Sigmoid colon (tissue), 7 donors: ENCODE data around the gene REV3L. TPM values are rescaled to one million over a fixed set of nuclear protein-coding genes. Genes with fewer than 3 reads are reported as not detected.

Experiments used
- DNase-seq: peaks from one replicate; pipeline ENCODE4 v3.0.0-alpha.2; 2019
- H3K27ac ChIP-seq, 4 donors: fragments of 200-600 bp; sonication (generic); one replicate each; pipeline ENCODE4 v1.5.1; 2016 to 2019; ENCODE audit warnings: mild to moderate bottlenecking in 1 of 4
- H3K27me3 ChIP-seq, 3 donors: fragments of 200-600 bp; sonication (generic); one replicate each; pipeline ENCODE4 v1.5.1; 2019; ENCODE audit warnings: mild to moderate bottlenecking in 1 of 3
- H3K36me3 ChIP-seq, 4 donors: fragments of 200-600 bp; sonication (generic); one replicate each; pipeline ENCODE4 v1.5.1; 2016 to 2019
- H3K4me1 ChIP-seq, 4 donors: fragments of 200-600 bp; sonication (generic); one replicate each; pipeline ENCODE4 v1.5.1; 2017 to 2019
- H3K4me3 ChIP-seq, 4 donors: fragments of 200-600 bp; sonication (generic); one replicate each; pipeline ENCODE4 v1.5.1; 2017 to 2019; ENCODE audit warnings: mild to moderate bottlenecking in 2 of 4, moderate library complexity in 1 of 4
- H3K9me3 ChIP-seq, 4 donors: fragments of 200-600 bp in 3 of 4; sonication (generic) in 3 of 4; one replicate each; pipeline versions ENCODE4 v1.5.1 to v1.6.1; 2013 to 2019
- CTCF ChIP-seq, 4 experiments: fragments of 450-650 bp in 3 of 4; fragments of 200-600 bp in 1 of 4; IDR thresholded peaks; one replicate each; pipeline ENCODE4 v1.5.1; 2016 to 2019; ENCODE audit warnings: antibody characterized with exemption in 4 of 4, mild to moderate bottlenecking in 3 of 4, moderate library complexity in 2 of 4
- EP300 ChIP-seq, 4 donors: sonication (generic); formaldehyde crosslinking; IDR thresholded peaks; one replicate each; pipeline ENCODE4 v1.6.1; 2017; ENCODE audit warnings: antibody characterized with exemption in 4 of 4
- POLR2A ChIP-seq, 2 donors: fragments of 450-650 bp; IDR thresholded peaks; one replicate each; pipeline ENCODE4 v1.6.1; 2016; ENCODE audit warnings: antibody characterized with exemption in 2 of 2, mild to moderate bottlenecking in 2 of 2, moderate library complexity in 2 of 2
- POLR2AphosphoS5 ChIP-seq, 4 donors: sonication (generic); formaldehyde crosslinking; IDR thresholded peaks; one replicate each; pipeline ENCODE4 v1.6.1; 2017; ENCODE audit warnings: antibody characterized with exemption in 4 of 4
- WGBS, 2 donors: extraction: QIAGEN DNeasy Blood & Tissue Kit; methylation state at CpG; one replicate each; pipeline ENCODE4 v1.1.7; 2013; 5-methylcytosine and 5-hydroxymethylcytosine counted together
- intact Hi-C: fragments of 100-400 bp; cut with DNase I; formaldehyde crosslinking; loops from one replicate; pipeline ENCODE4 v1.15.1; 2023
- polyA plus RNA-seq, 3 donors: library from polyadenylated mRNA; stranded (reverse); fragments of 200-250 nt; gene quantifications; one replicate each; pipeline ENCODE4 v1.2.3, GENCODE V29; 2013
- total RNA-seq, 4 donors: library from RNA; depleted of rRNA; stranded (reverse); fragments of >200 nt; gene quantifications; one replicate each; pipeline ENCODE4 v1.1.0, GENCODE V29; 2016
- donor health status: healthy with polysubstance abuse.
- donor health status: Bipolar disorder and iron deficiency.
- donor health status: healthy.

REV3L gene
- total and polyA plus RNA-seq, 7 donors, result 3.0 to 122 (median 72.1) TPM

DNA sequence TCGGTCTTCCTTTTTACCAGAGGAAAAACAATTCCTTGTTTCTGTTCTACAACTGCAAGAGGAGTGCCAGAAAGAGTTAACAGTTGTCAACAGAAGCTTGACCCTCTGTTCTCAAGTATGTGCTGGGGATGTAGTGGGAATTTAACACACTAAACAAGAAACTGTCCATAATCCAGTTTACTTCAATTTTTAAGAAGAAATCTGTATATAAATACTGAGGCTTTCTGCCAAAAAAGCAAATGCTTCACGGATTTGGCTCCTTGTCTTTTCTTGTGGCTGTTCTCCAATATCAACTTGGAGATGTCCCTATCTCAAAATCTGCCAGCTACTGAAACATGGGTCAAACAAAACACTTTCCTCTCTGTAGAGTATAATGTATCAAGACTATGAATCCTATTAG lies 26.8 kb downstream of the REV3L start:
- 68 to 70% methylated on average over 2 of the region's 2 CpGs for WGBS, 2 donors
- H3K9me3 ChIP-seq, result no peaks in the 10 kb centered on the region
- intact Hi-C loops, result no loop called here
- peaks cover 0 to 21% (median 2%) of the 10 kb centered on the region in 4 donors for H3K36me3 ChIP-seq
- H3K4me1 ChIP-seq, result peaks cover 0 to 38% (median 14%) of the 10 kb centered on the region in 4 donors
- H3K4me3 ChIP-seq, result no peak overlapping the region
- no peak for DNase-seq
- H3K27ac ChIP-seq, result no peak overlapping the region
- no peaks in the 10 kb centered on the region for H3K27me3 ChIP-seq
- TF ChIP-seq POLR2A (IDR thresholded peaks at IDR 0.05) (no peak), EP300 (IDR thresholded peaks at IDR 0.05) (no peak), CTCF (IDR thresholded peaks at IDR 0.05) (no peak), POLR2AphosphoS5 (IDR thresholded peaks at IDR 0.05) (no peak)

GRCh38 chr6:111450636-111451035 lies 32.4 kb downstream of the REV3L start:
- peaks cover 0 to 64% (median 27%) of the 10 kb centered on the region in 4 donors for H3K4me1 ChIP-seq
- no peaks in the 10 kb centered on the region for H3K27me3 ChIP-seq
- TF ChIP-seq POLR2AphosphoS5 (IDR thresholded peaks at IDR 0.05) (no peak), CTCF (IDR thresholded peaks at IDR 0.05) (no peak), POLR2A (IDR thresholded peaks at IDR 0.05) (no peak), EP300 (IDR thresholded peaks at IDR 0.05) (no peak)
- 90 to 94% methylated on average over 2 of the region's 2 CpGs for WGBS, 2 donors
- H3K36me3 ChIP-seq, result peaks cover 0 to under 1% (median 0%) of the 10 kb centered on the region in 4 donors
- intact Hi-C loops, result no loop called here
- DNase-seq, result no peak
- no peaks in the 10 kb centered on the region for H3K9me3 ChIP-seq
- H3K27ac ChIP-seq, result peak overlapping the region in 2 of 4 donors; percentile 24 to 27
- no peak overlapping the region for H3K4me3 ChIP-seq

- no peaks in the 10 kb centered on the region for H3K9me3 ChIP-seq
- TF ChIP-seq POLR2A (IDR thresholded peaks at IDR 0.05) (no peak), CTCF (IDR thresholded peaks at IDR 0.05) (no peak), POLR2AphosphoS5 (IDR thresholded peaks at IDR 0.05) (no peak), EP300 (IDR thresholded peaks at IDR 0.05) (no peak)
- H3K27ac ChIP-seq, result no peak overlapping the region
- intact Hi-C loops, result no loop called here
- no peak for DNase-seq
- WGBS, 2 donors, result 94 to 96% methylated on average over 7 of the region's 7 CpGs
- H3K4me3 ChIP-seq, result no peak overlapping the region
- H3K4me1 ChIP-seq, result peaks cover 0 to 64% (median 27%) of the 10 kb centered on the region in 4 donors
- H3K27me3 ChIP-seq, result no peaks in the 10 kb centered on the region
- no peaks in the 10 kb centered on the region for H3K36me3 ChIP-seq
Observed at GRCh38 chr6:111450087-111450486, 32.9 kb downstream of the REV3L start.

DNA sequence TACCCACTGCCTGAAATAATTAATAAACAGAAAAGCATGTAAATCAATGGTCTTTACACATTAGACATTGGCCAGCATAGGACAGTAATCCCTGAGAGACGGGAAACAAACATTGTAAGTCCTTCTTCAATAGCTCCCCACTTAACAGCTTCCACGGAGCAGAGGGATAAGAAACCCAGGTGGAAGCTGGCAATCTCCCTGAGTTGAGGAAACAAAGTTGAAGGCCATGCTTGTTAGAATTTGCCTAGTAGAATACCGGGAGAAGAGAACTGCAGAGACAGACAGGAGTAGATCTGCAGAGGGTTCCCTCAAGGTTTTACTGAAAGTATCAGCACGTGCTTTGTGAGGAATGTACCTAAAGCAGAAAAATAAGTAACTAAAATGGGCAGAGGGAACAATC lies 33.9 kb downstream of the REV3L start:
- WGBS, 2 donors, result 78 to 85% methylated on average over 4 of the region's 4 CpGs
- no peak for DNase-seq
- no peak overlapping the region for H3K4me3 ChIP-seq
- intact Hi-C loops, result no loop called here
- no peaks in the 10 kb centered on the region for H3K27me3 ChIP-seq
- H3K9me3 ChIP-seq, result no peaks in the 10 kb centered on the region
- H3K27ac ChIP-seq, result no peak overlapping the region
- H3K36me3 ChIP-seq, result no peaks in the 10 kb centered on the region
- H3K4me1 ChIP-seq, result peaks cover 0 to 64% (median 27%) of the 10 kb centered on the region in 4 donors
- TF ChIP-seq POLR2AphosphoS5 (IDR thresholded peaks at IDR 0.05), result no peak
- TF ChIP-seq POLR2A (IDR thresholded peaks at IDR 0.05), result no peak
- no peak for TF ChIP-seq EP300 (IDR thresholded peaks at IDR 0.05)
- no peak for TF ChIP-seq CTCF (IDR thresholded peaks at IDR 0.05)

DNA sequence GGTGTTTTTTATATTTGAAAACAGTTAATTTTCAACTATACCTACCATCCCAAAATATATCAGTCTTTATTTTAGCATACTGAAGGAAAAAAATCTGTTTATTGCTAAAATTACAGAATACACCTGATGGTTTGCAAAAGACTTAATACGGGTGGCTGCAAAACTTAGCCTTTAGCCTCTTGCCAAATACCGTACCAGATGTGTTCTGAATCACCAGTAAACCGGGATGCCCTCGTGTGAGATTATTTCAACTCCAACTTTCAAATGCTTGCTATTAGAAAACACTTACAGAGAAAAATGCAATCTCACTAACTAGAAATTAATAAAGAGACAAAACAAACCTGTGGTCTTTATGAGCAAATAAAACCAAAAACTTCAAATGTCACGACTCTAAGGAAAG lies 36.0 kb downstream of the REV3L start:
- DNase-seq, result no peak
- H3K4me1 ChIP-seq, result peaks cover 0 to 65% (median 28%) of the 10 kb centered on the region in 4 donors
- TF ChIP-seq CTCF (IDR thresholded peaks at IDR 0.05) (no peak), POLR2AphosphoS5 (IDR thresholded peaks at IDR 0.05) (no peak), POLR2A (IDR thresholded peaks at IDR 0.05) (no peak), EP300 (IDR thresholded peaks at IDR 0.05) (no peak)
- no peaks in the 10 kb centered on the region for H3K36me3 ChIP-seq
- H3K27ac ChIP-seq, result no peak overlapping the region
- H3K4me3 ChIP-seq, result no peak overlapping the region
- H3K27me3 ChIP-seq, result no peaks in the 10 kb centered on the region
- WGBS, 2 donors, result 85 to 89% methylated on average over 5 of the region's 5 CpGs
- H3K9me3 ChIP-seq, result no peaks in the 10 kb centered on the region
- intact Hi-C loops, result no loop called here
